H9 (cell line): ENCODE measurements around the gene EPB41. TPM values are rescaled to one million over a fixed set of nuclear protein-coding genes. Genes with fewer than 3 reads are reported as not detected.

Source experiments
- DNase-seq: peaks from one replicate; pipeline ENCODE4 v3.0.0-alpha.2; 2017
- H2AFZ ChIP-seq: one replicate; pipeline ENCODE4 v1.6.1; 2013; ENCODE audit warnings: mild to moderate bottlenecking, low read length, control low read depth, moderate library complexity
- H2AK5ac ChIP-seq: 2 replicates; pipeline ENCODE4 v1.6.1; 2013; ENCODE audit warnings: low read length, control low read depth, mixed read lengths; ENCODE audit not compliant: insufficient read length
- H2BK120ac ChIP-seq: one replicate; pipeline ENCODE4 v1.6.1; 2013; ENCODE audit warnings: low read depth, mild to moderate bottlenecking, low read length, control low read depth, inconsistent platforms; ENCODE audit not compliant: poor library complexity, severe bottlenecking
- H2BK12ac ChIP-seq: 2 replicates; pipeline ENCODE4 v1.6.1; 2013; ENCODE audit warnings: low read length, control low read depth, mixed read lengths, low read depth; ENCODE audit not compliant: insufficient read length
- H2BK15ac ChIP-seq: 2 replicates; pipeline ENCODE4 v1.6.1; 2013; ENCODE audit warnings: low read depth, low read length, control low read depth
- H2BK20ac ChIP-seq: one replicate; pipeline ENCODE4 v1.6.1; 2013; ENCODE audit warnings: low read depth, mild to moderate bottlenecking, low read length, control low read depth, inconsistent platforms; ENCODE audit not compliant: poor library complexity, severe bottlenecking
- H2BK5ac ChIP-seq: 2 replicates; pipeline ENCODE4 v1.6.1; 2013; ENCODE audit warnings: low read length, control low read depth, mixed read lengths; ENCODE audit not compliant: insufficient read length
- H3K14ac ChIP-seq: 2 replicates; pipeline ENCODE4 v1.6.1; 2013; ENCODE audit warnings: low read length, control low read depth; ENCODE audit not compliant: insufficient read depth
- H3K18ac ChIP-seq: 2 replicates; pipeline ENCODE4 v1.6.1; 2013; ENCODE audit warnings: low read depth, mild to moderate bottlenecking, mixed read lengths, low read length, control low read depth; ENCODE audit not compliant: insufficient read length
- H3K23ac ChIP-seq: 2 replicates; pipeline ENCODE4 v1.6.1; 2013; ENCODE audit warnings: low read length, control low read depth, mixed read lengths, low read depth; ENCODE audit not compliant: insufficient read length
- H3K23me2 ChIP-seq: 2 replicates; pipeline ENCODE4 v1.6.1; 2013; ENCODE audit warnings: low read depth, mild to moderate bottlenecking, mixed read lengths, low read length, control low read depth; ENCODE audit not compliant: insufficient read length, poor library complexity, severe bottlenecking
- H3K27ac ChIP-seq: 2 replicates; pipeline ENCODE4 v1.5.1; 2013; ENCODE audit warnings: low read length, control low read depth, mixed read lengths, low read depth; ENCODE audit not compliant: insufficient read length
- H3K27me3 ChIP-seq: 2 replicates; pipeline ENCODE4 v1.6.1; 2013; ENCODE audit warnings: low read length, control low read depth, inconsistent platforms; ENCODE audit not compliant: insufficient read depth
- H3K4ac ChIP-seq: 2 replicates; pipeline ENCODE4 v1.6.1; 2013; ENCODE audit warnings: low read depth, mild to moderate bottlenecking, control low read depth, inconsistent platforms, low read length, moderate library complexity
- H3K4me1 ChIP-seq: 2 replicates; pipeline ENCODE4 v1.6.1; 2013; ENCODE audit warnings: low read length, control low read depth, inconsistent platforms; ENCODE audit not compliant: insufficient read depth
- H3K4me2 ChIP-seq: 2 replicates; pipeline ENCODE4 v1.6.1; 2013; ENCODE audit warnings: low read length, control low read depth, mixed read lengths; ENCODE audit not compliant: insufficient read length, insufficient read depth
- H3K56ac ChIP-seq: 2 replicates; pipeline ENCODE4 v1.6.1; 2013; ENCODE audit warnings: low read depth, mild to moderate bottlenecking, mixed read lengths, low read length, control low read depth; ENCODE audit not compliant: insufficient read length
- H3K79me1 ChIP-seq: 2 replicates; pipeline ENCODE4 v1.6.1; 2013; ENCODE audit warnings: low read depth, mild to moderate bottlenecking, moderate library complexity, low read length, control low read depth, inconsistent platforms; ENCODE audit not compliant: insufficient read depth, poor library complexity, severe bottlenecking
- H3K79me2 ChIP-seq: 2 replicates; pipeline ENCODE4 v1.6.1; 2013; ENCODE audit warnings: low read length, control low read depth, inconsistent platforms; ENCODE audit not compliant: insufficient read depth
- H3K9ac ChIP-seq: 2 replicates; pipeline ENCODE4 v1.6.1; 2013; ENCODE audit warnings: low read length, control low read depth, mixed read lengths; ENCODE audit not compliant: insufficient read length; ENCODE audit errors: extremely low read depth
- H3K9me3 ChIP-seq: one replicate; pipeline ENCODE4 v1.6.1; 2013; ENCODE audit warnings: low read depth, low read length, inconsistent platforms; ENCODE audit not compliant: control insufficient read depth
- H3T11ph ChIP-seq: one replicate; pipeline ENCODE4 v1.6.1; 2013; ENCODE audit warnings: mild to moderate bottlenecking, low read length, control low read depth, inconsistent platforms
- H4K20me1 ChIP-seq: one replicate; pipeline ENCODE4 v1.6.1; 2013; ENCODE audit not compliant: control insufficient read depth, insufficient read length, insufficient read depth
- H4K5ac ChIP-seq: 2 replicates; pipeline ENCODE4 v1.6.1; 2013; ENCODE audit warnings: low read depth, mild to moderate bottlenecking, mixed read lengths, low read length, control low read depth; ENCODE audit not compliant: insufficient read length
- H4K8ac ChIP-seq: replicated peaks from 2 replicates; pipeline ENCODE4 v1.6.1; 2013; ENCODE audit warnings: low read length, control low read depth, mixed read lengths, low read depth; ENCODE audit not compliant: insufficient read length
- H4K91ac ChIP-seq: 2 replicates; pipeline ENCODE4 v1.6.1; 2013; ENCODE audit warnings: low read depth, mild to moderate bottlenecking, moderate library complexity, mixed read lengths, low read length, control low read depth; ENCODE audit not compliant: insufficient read length
- H3K27ac Mint-ChIP-seq, 3 experiments: 2 replicates in 2 of 3; 3 replicates in 1 of 3; pipeline ENCODE4 v1.8.0; 2020 to 2021; ENCODE audit warnings: mixed read lengths in 3 of 3, mild to moderate bottlenecking in 1 of 3, moderate library complexity in 1 of 3
- H3K27me3 Mint-ChIP-seq: 2 replicates; pipeline ENCODE4 v1.8.0; 2021; ENCODE audit warnings: low read depth, mild to moderate bottlenecking, moderate library complexity, mixed read lengths
- H3K36me3 Mint-ChIP-seq, 3 experiments: 2 replicates in 2 of 3; 3 replicates in 1 of 3; pipeline ENCODE4 v1.8.0; 2020 to 2021; ENCODE audit warnings: low read depth in 3 of 3, mixed read lengths in 3 of 3; ENCODE audit not compliant: insufficient read depth in 1 of 3
- H3K4me1 Mint-ChIP-seq, 2 experiments: 2 replicates each; pipeline ENCODE4 v1.8.0; 2020; ENCODE audit warnings: mixed read lengths in 2 of 2
- H3K4me3 Mint-ChIP-seq, 2 experiments: 2 replicates in 1 of 2; 3 replicates in 1 of 2; pipeline ENCODE4 v1.8.0; 2020 to 2021; ENCODE audit warnings: mild to moderate bottlenecking in 2 of 2, mixed read lengths in 2 of 2, moderate library complexity in 1 of 2
- H3K9me3 Mint-ChIP-seq, 2 experiments: 2 replicates in 1 of 2; 3 replicates in 1 of 2; pipeline ENCODE4 v1.8.0; 2020; ENCODE audit warnings: mild to moderate bottlenecking in 2 of 2, mixed read lengths in 2 of 2, moderate library complexity in 1 of 2
- WGBS: extraction: QIAGEN DNeasy Blood & Tissue Kit; methylation state at CpG from one replicate; pipeline ENCODE4 v1.1.7; 2013; ENCODE audit warnings: missing lambda C conversion rate, low lambda C conversion rate, mixed read lengths; ENCODE audit not compliant: insufficient read length; ENCODE audit errors: extremely low coverage; 5-methylcytosine and 5-hydroxymethylcytosine counted together
- total RNA-seq: library from RNA; stranded (reverse); gene quantifications from 2 replicates; pipeline ENCODE4 v1.2.1, GENCODE V29; 2021
- TF ChIP-seq, protein P1 (sequence below): fragments of 200-600 bp; sonication (generic); conservative IDR thresholded peaks from 3 replicates; pipeline ENCODE4 v1.8.0; 2021; ENCODE audit warnings: antibody characterized with exemption, mild to moderate bottlenecking

EPB41 gene
- total RNA-seq, 1 experiment from 2014 or later, result 75.4 TPM

DNA sequence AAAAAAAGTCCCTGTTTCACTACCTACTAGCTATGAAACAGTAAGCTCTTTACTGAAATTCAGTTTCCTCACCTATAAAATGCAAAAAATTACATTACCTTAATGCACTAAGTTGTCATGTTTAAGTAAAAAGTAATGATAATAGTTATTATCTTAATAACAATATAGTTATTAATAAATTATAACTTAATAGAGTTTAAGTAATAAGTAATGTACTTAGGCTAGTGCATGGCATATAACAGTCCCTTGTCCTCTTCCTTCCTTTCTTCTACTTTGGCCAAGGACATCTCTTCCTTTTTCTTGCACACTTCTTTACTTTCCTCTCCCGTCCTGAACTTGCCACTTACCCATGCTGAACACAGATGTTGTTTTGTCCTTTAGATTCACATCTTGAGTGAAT is 200.3 kb downstream of the EPB41 start:
- H3K9me3 Mint-ChIP-seq, result no peaks in the 10 kb centered on the region
- no peak overlapping the region for H4K8ac ChIP-seq
- H2BK12ac ChIP-seq, result no peak overlapping the region
- H4K5ac ChIP-seq, result no peak overlapping the region
- H2BK120ac ChIP-seq, result no peak overlapping the region
- peaks cover 9 to 46% (median 44%) of the 10 kb centered on the region in 3 experiments for H3K36me3 Mint-ChIP-seq
- no peak overlapping the region for H3K23ac ChIP-seq
- no peaks in the 10 kb centered on the region for H4K20me1 ChIP-seq
- peaks cover 17 to 22% of the 10 kb centered on the region in 2 experiments for H3K4me1 Mint-ChIP-seq
- H2BK20ac ChIP-seq, result no peak overlapping the region
- no peaks in the 10 kb centered on the region for H3K23me2 ChIP-seq
- H3K4me3 Mint-ChIP-seq, result no peak overlapping the region
- H3K14ac ChIP-seq, result no peak overlapping the region
- no peak overlapping the region for H3K9ac ChIP-seq
- no peaks in the 10 kb centered on the region for H3K9me3 ChIP-seq
- no peak overlapping the region for H4K91ac ChIP-seq
- TF ChIP-seq, protein P1, sequence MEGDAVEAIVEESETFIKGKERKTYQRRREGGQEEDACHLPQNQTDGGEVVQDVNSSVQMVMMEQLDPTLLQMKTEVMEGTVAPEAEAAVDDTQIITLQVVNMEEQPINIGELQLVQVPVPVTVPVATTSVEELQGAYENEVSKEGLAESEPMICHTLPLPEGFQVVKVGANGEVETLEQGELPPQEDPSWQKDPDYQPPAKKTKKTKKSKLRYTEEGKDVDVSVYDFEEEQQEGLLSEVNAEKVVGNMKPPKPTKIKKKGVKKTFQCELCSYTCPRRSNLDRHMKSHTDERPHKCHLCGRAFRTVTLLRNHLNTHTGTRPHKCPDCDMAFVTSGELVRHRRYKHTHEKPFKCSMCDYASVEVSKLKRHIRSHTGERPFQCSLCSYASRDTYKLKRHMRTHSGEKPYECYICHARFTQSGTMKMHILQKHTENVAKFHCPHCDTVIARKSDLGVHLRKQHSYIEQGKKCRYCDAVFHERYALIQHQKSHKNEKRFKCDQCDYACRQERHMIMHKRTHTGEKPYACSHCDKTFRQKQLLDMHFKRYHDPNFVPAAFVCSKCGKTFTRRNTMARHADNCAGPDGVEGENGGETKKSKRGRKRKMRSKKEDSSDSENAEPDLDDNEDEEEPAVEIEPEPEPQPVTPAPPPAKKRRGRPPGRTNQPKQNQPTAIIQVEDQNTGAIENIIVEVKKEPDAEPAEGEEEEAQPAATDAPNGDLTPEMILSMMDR, result no peak
- no peak overlapping the region for H2BK5ac ChIP-seq
- no CpG with 5 or more reads among the region's 1 CpG for WGBS
- no peak overlapping the region for H2AFZ ChIP-seq
- H3K18ac ChIP-seq, result no peak overlapping the region
- H3K27ac ChIP-seq, result no peak overlapping the region
- H3K56ac ChIP-seq, result no peak overlapping the region
- H2BK15ac ChIP-seq, result no peak overlapping the region
- no peaks in the 10 kb centered on the region; the same call in 1 of the 2 replicates for H3K4me1 ChIP-seq
- H3K4ac ChIP-seq, result no peak overlapping the region
- no peak overlapping the region for H3K4me2 ChIP-seq
- H3K27me3 Mint-ChIP-seq, result no peaks in the 10 kb centered on the region; the same call in 1 of the 2 replicates
- H3T11ph ChIP-seq, result no peak overlapping the region
- H3K27me3 ChIP-seq, result no peaks in the 10 kb centered on the region
- no peaks in the 10 kb centered on the region for H3K79me2 ChIP-seq
- H3K79me1 ChIP-seq, result no peaks in the 10 kb centered on the region
- no peak overlapping the region for H2AK5ac ChIP-seq
- no peak overlapping the region for H3K27ac Mint-ChIP-seq
- DNase-seq, result no peak
